ENCODE results near the gene SULF2. TPM values are rescaled to one million over a fixed set of nuclear protein-coding genes. Genes with fewer than 3 reads are reported as not detected.

The SULF2 gene
- total and polyA plus RNA-seq, 2 of the 4 experiments (the other 2 are of a cell fraction) = 0.54 to 0.77 TPM

GRCh38 chr20:47814632-47815415 lies 29.5 kb upstream of the SULF2 start:
- dilution Hi-C loops (cut with HindIII; ENCODE audit: low sequenced_read_pairs, unreplicated experiment) (no loop called here), in situ Hi-C loops (cut with MboI; ENCODE audit: low sequenced_read_pairs) (no loop called here), intact Hi-C loops (cut with micrococcal nuclease) (loop anchor here (10.0 kb wide), 1 partner anchor 80 kb away; no protein-coding TSS in a partner anchor)
- Histone ChIP-seq H3K18ac (ENCODE audit: low read depth, low read length) (no peak overlapping the region), H3K4me3 (ENCODE audit: insufficient read depth, low read depth, low read length) (no peak overlapping the region), H4K8ac (ENCODE audit: low read depth in 2 of 2, low read length in 2 of 2) (no peak overlapping the region), H3K27me3 (ENCODE audit: control insufficient read depth, insufficient read depth, low read length) (peaks cover 34% of the 10 kb centered on the region), H4K91ac (ENCODE audit: insufficient read depth, low read depth, low read length) (no peak overlapping the region), H2BK15ac (ENCODE audit: low read depth, low read length) (no peak overlapping the region), H3K27ac (ENCODE audit: insufficient read depth, low read length) (no peak overlapping the region), H3K9me1 (ENCODE audit: insufficient read depth, low read length) (no peaks in the 10 kb centered on the region), H2BK5ac (ENCODE audit: low read depth, low read length, poor library complexity, severe bottlenecking) (no peak overlapping the region), H3K79me1 (ENCODE audit: low read depth in 1 of 2, low read length in 2 of 2) (no peaks in the 10 kb centered on the region), H3K14ac (replicated peaks; ENCODE audit: low read depth, low read length) (no peak overlapping the region), H2BK20ac (ENCODE audit: low read depth, low read length) (no peak overlapping the region), H3K56ac (ENCODE audit: extremely low read depth, insufficient read depth, low read length) (no peak overlapping the region), H4K20me1 (ENCODE audit: insufficient read depth, low read length) (no peaks in the 10 kb centered on the region), H3K9ac (ENCODE audit: low read depth, low read length) (no peak overlapping the region), H3K4me1 (ENCODE audit: control insufficient read depth, insufficient read depth, low read length) (no peaks in the 10 kb centered on the region), H3K23ac (ENCODE audit: low read depth, low read length) (no peak overlapping the region), H3K9me3 (ENCODE audit: control insufficient read depth, insufficient read depth, low read length) (peaks cover 4% of the 10 kb centered on the region; the same call in 1 of the 2 replicates), H3K4me2 (ENCODE audit: low read depth, low read length) (no peak overlapping the region), H2AK5ac (ENCODE audit: low read depth, low read length) (no peak overlapping the region), H2AK9ac (replicated peaks; ENCODE audit: low read depth, low read length, poor library complexity) (no peak overlapping the region), H4K5ac (ENCODE audit: low read depth, low read length) (no peak overlapping the region), H2AFZ (replicated peaks; ENCODE audit: low read length, poor library complexity) (no peak overlapping the region), H2BK120ac (ENCODE audit: low read depth, low read length) (no peak overlapping the region), H3K36me3 (ENCODE audit: control insufficient read depth, insufficient read depth, low read length) (no peaks in the 10 kb centered on the region), H3K4ac (ENCODE audit: low read depth, low read length) (no peak overlapping the region)
- WGBS, 2 experiments (ENCODE audit: extremely low coverage in 2 of 2, insufficient read length in 1 of 2) = 37% methylated on average over 3 of the region's 4 CpGs; no CpG with 5 or more reads in 1 of the 2 experiments
- CTCF ChIA-PET = no interaction called here
- POLR2A ChIA-PET (ENCODE audit: unreplicated experiment) = no interaction called here
- no TSS peak for BruUV-seq (replicated peaks)
- no peak for ATAC-seq (ENCODE audit: low read depth)
- TF ChIP-seq CEBPB (IDR thresholded peaks at IDR 0.05; ENCODE audit: low read depth, low read length) (no peak), MXI1 (IDR thresholded peaks at IDR 0.05; ENCODE audit: borderline replicate concordance, low read depth, low read length) (no peak), CHD1 (IDR thresholded peaks at IDR 0.05; ENCODE audit: low read depth, low read length) (no peak), RFX5 (IDR thresholded peaks at IDR 0.05; ENCODE audit: low read depth, low read length) (no peak), FOS (IDR thresholded peaks at IDR 0.05; ENCODE audit: low read depth, low read length) (no peak), BHLHE40 (IDR thresholded peaks at IDR 0.05; ENCODE audit: low read depth, low read length) (no peak), POLR2A (IDR thresholded peaks at IDR 0.05; ENCODE audit: low read depth, low read length) (no peak), RAD21 (IDR thresholded peaks at IDR 0.05; ENCODE audit: low read length) (no peak), ELK1 (IDR thresholded peaks at IDR 0.05; ENCODE audit: borderline replicate concordance, low read depth, low read length) (no peak), MAFK (IDR thresholded peaks at IDR 0.05; ENCODE audit: low read depth, low read length) (no peak), RCOR1 (IDR thresholded peaks at IDR 0.05; ENCODE audit: insufficient replicate concordance, low read length) (no peak), MAZ (IDR thresholded peaks at IDR 0.05; ENCODE audit: borderline replicate concordance, low read depth, low read length) (no peak), SMC3 (IDR thresholded peaks at IDR 0.05; ENCODE audit: low read depth, low read length) (no peak), NFE2L2 (IDR thresholded peaks at IDR 0.05; ENCODE audit: low read depth, low read length) (no peak), CTCF (conservative IDR thresholded peaks at IDR 0.05; ENCODE audit: low read depth, low read length) (no peak), USF2 (IDR thresholded peaks at IDR 0.05; ENCODE audit: low read depth, low read length) (no peak)
- no peak for DNase-seq

Data from IMR-90 (cell line).